Heart left ventricle (tissue), 16 donors: ENCODE measurements around the gene USP17L11. TPM values are rescaled to one million over a fixed set of nuclear protein-coding genes. Genes with fewer than 3 reads are reported as not detected.
"Not testable (repeated sequence)": the region's sequence is repeated elsewhere in the genome, so short reads cannot be mapped to it uniquely, and the experiment has no call there.

ENCODE experiments used
- ATAC-seq, 4 donors: fragments of 200-7000 bp; cut with Tn5 transposase; one replicate each; pipeline ENCODE4 v1.9.1; 2020 to 2022; ENCODE audit warnings: moderate library complexity in 4 of 4, mild to moderate bottlenecking in 3 of 4, moderate number of reproducible peaks in 1 of 4
- DNase-seq, 5 donors: peaks; one replicate each; pipeline ENCODE4 v3.0.0-alpha.2; 2020
- H3K27ac ChIP-seq, 12 donors: fragments of 200-600 bp; sonication (generic) in 4 of 12; one replicate each; pipeline versions ENCODE4 v1.5.0 to v1.8.0; 2016 to 2022; ENCODE audit warnings: mild to moderate bottlenecking in 2 of 12
- H3K27me3 ChIP-seq, 9 donors: fragments of 200-600 bp; sonication (generic) in 2 of 9; one replicate each; pipeline versions ENCODE4 v1.5.1 to v1.8.0; 2016 to 2022; ENCODE audit warnings: mild to moderate bottlenecking in 3 of 9
- H3K36me3 ChIP-seq, 9 donors: fragments of 200-600 bp; sonication (generic) in 2 of 9; one replicate each; pipeline versions ENCODE4 v1.5.0 to v1.8.0; 2018 to 2022; ENCODE audit warnings: mild to moderate bottlenecking in 2 of 9
- H3K4me1 ChIP-seq, 12 donors: fragments of 200-600 bp; sonication (generic) in 4 of 12; one replicate each; pipeline versions ENCODE4 v1.5.0 to v1.8.0; 2016 to 2022; ENCODE audit warnings: mild to moderate bottlenecking in 3 of 12
- H3K4me3 ChIP-seq, 12 donors: fragments of 200-600 bp; sonication (generic) in 4 of 12; one replicate each; pipeline versions ENCODE4 v1.5.0 to v1.8.0; 2017 to 2022; ENCODE audit warnings: mild to moderate bottlenecking in 9 of 12, moderate library complexity in 4 of 12
- H3K9me3 ChIP-seq, 12 donors: fragments of 200-600 bp; sonication (generic) in 4 of 12; one replicate each; pipeline versions ENCODE4 v1.5.0 to v1.8.0; 2016 to 2022; ENCODE audit warnings: mild to moderate bottlenecking in 1 of 12
- WGBS, 4 donors: extraction: QIAGEN DNeasy Blood & Tissue Kit in 2 of 4; methylation state at CpG; one replicate each; pipeline versions ENCODE4 v1.1.5 to v1.1.7; 2013 to 2018; 5-methylcytosine and 5-hydroxymethylcytosine counted together
- intact Hi-C, 10 donors: fragments of 100-400 bp; cut with DNase I; formaldehyde crosslinking; loops; one replicate each; pipeline versions ENCODE4 v1.11.1 to v1.14.2; 2022
- polyA plus RNA-seq, 2 donors: library from polyadenylated mRNA; stranded (reverse); fragments of 200-250 nt; gene quantifications; one replicate each; pipeline ENCODE4 v1.2.3, GENCODE V29; 2013
- total RNA-seq, 9 donors: library from RNA; depleted of rRNA in 2 of 9; stranded (reverse); fragments of >200 nt in 2 of 9; fragmentation: NEBNext Ultra II Directional in 3 of 9; extraction: Animal tissue kit (Norgen Biotek cat#: 25700) in 3 of 9; gene quantifications; one replicate each; pipeline versions ENCODE4 v1.1.0 to v1.2.4, GENCODE V29; 2016 to 2023
- donor health status: ischemic (EF 13 %, LVEDD 7.1; RV severe dilation, severe dysfunction).
- donor health status: healthy with polysubstance abuse.
- donor health status: DM: no; HTN: yes; CAD: no.
- donor health status: DM: no; HTN: no; CAD: no.
- donor health status: ischemic (EF 25% LVEDD 6.9; RV normal size, moderate dysfunction).
- donor health status: ischemic (EF 25% LVEDD 5.7; RV mildly dilated, moderate dysfunction).
- donor health status: healthy.
- donor health status: DM: yes; HTN: yes; CAD: no.
- donor health status: ischemic (EF 35%, LVEDD 5.7; RV mildly dilated, moderate dysfunction).
- donor health status: nonischemic (EF 11% LVEDD 7.7; RV severe dilation, severe dysfunction).
- donor health status: DM: yes; HTN: yes; CAD: no.
- donor health status: PGD.
- donor health status: ischemic (EF 29% LVEDD 5.4; RV normal size, mild dysfunction).
- donor health status: nonischemic (EF 23%, LVEDD 6.1; RV moderate dilation, normal function).

The USP17L11 gene
- total and polyA plus RNA-seq, 11 donors = not detected

GRCh38 chr4:9243579-9243978 lies 28.4 kb downstream of the USP17L11 start, which contains the start of gene USP17L17:
Gene USP17L17, plus strand, starts transcription at chr4:9243879. Its CDS starts 0 bp downstream, at chr4:9243879.
- H3K27ac ChIP-seq, H3K4me3 ChIP-seq, ATAC-seq, H3K9me3 ChIP-seq, H3K36me3 ChIP-seq, H3K27me3 ChIP-seq, intact Hi-C loops, DNase-seq, H3K4me1 ChIP-seq: not testable (repeated sequence)
- WGBS, 4 donors = 79 to 91% (median 88%) methylated on average over 5 to 10 of the region's 14 CpGs

- H3K4me3 ChIP-seq, H3K4me1 ChIP-seq, H3K9me3 ChIP-seq, H3K36me3 ChIP-seq, H3K27ac ChIP-seq, ATAC-seq, H3K27me3 ChIP-seq, intact Hi-C loops: not testable (repeated sequence)
- DNase-seq = peak in 1 of 5 donors; percentile 5
- WGBS, 4 donors = 80 to 92% (median 90%) methylated on average over 10 to 20 of the region's 26 CpGs
Measured at GRCh38 chr4:9247953-9248680, 32.9 kb downstream of the USP17L11 start, which contains the start of gene USP17L18. Gene USP17L18, plus strand, starts transcription at chr4:9248630. Its CDS starts 0 bp downstream, at chr4:9248630.

- H3K4me1 ChIP-seq, H3K27ac ChIP-seq, H3K27me3 ChIP-seq, H3K4me3 ChIP-seq, H3K36me3 ChIP-seq, DNase-seq, intact Hi-C loops, ATAC-seq, H3K9me3 ChIP-seq: not testable (repeated sequence)
- no CpG with 5 or more reads among the region's 13 CpGs for WGBS, 4 donors
Measured at GRCh38 chr4:9253078-9253477, 37.9 kb downstream of the USP17L11 start, which contains the start of gene USP17L19. Gene USP17L19, plus strand, starts transcription at chr4:9253378. Its CDS starts 0 bp downstream, at chr4:9253378.

GRCh38 chr4:9257824-9258223 lies 42.6 kb downstream of the USP17L11 start, which contains the start of gene USP17L20:
Gene USP17L20, plus strand, starts transcription at chr4:9258124. Its CDS starts 0 bp downstream, at chr4:9258124.
- H3K27ac ChIP-seq, H3K36me3 ChIP-seq, intact Hi-C loops, ATAC-seq, H3K27me3 ChIP-seq, H3K4me1 ChIP-seq, H3K9me3 ChIP-seq, H3K4me3 ChIP-seq, DNase-seq: not testable (repeated sequence)
- WGBS, 4 donors = no CpG with 5 or more reads among the region's 15 CpGs

- H3K36me3 ChIP-seq, H3K9me3 ChIP-seq, H3K27me3 ChIP-seq, H3K27ac ChIP-seq, H3K4me1 ChIP-seq, intact Hi-C loops, H3K4me3 ChIP-seq, DNase-seq, ATAC-seq: not testable (repeated sequence)
- no CpG with 5 or more reads among the region's 13 CpGs for WGBS, 4 donors
Measured at GRCh38 chr4:9262572-9262971, 47.4 kb downstream of the USP17L11 start, which contains the start of gene USP17L21. Gene USP17L21, plus strand, starts transcription at chr4:9262872. Its CDS starts 0 bp downstream, at chr4:9262872.

Other genes with a start within 250 kb of the USP17L11 start
- not detected for gene FAM90A26, start 45.0 kb upstream of the USP17L11 start, total RNA-seq
- not detected for gene FAM90A26, start 45.0 kb upstream of the USP17L11 start, polyA plus RNA-seq
- gene USP17L10, start 4.7 kb upstream of the USP17L11 start, total RNA-seq = not detected
- not detected for gene USP17L10, start 4.7 kb upstream of the USP17L11 start, polyA plus RNA-seq
- gene USP17L12, start 4.7 kb downstream of the USP17L11 start, total RNA-seq = not detected
- not detected for gene USP17L12, start 4.7 kb downstream of the USP17L11 start, polyA plus RNA-seq
- not detected for gene USP17L13, start 9.5 kb downstream of the USP17L11 start, total RNA-seq
- not detected for gene USP17L13, start 9.5 kb downstream of the USP17L11 start, polyA plus RNA-seq
- gene USP17L15, start 19.0 kb downstream of the USP17L11 start, total RNA-seq = not detected
- not detected for gene USP17L15, start 19.0 kb downstream of the USP17L11 start, polyA plus RNA-seq
- not detected for gene USP17L17, start 28.5 kb downstream of the USP17L11 start, total RNA-seq
- not detected for gene USP17L17, start 28.5 kb downstream of the USP17L11 start, polyA plus RNA-seq
- gene USP17L18, start 33.2 kb downstream of the USP17L11 start, total RNA-seq = not detected
- not detected for gene USP17L18, start 33.2 kb downstream of the USP17L11 start, polyA plus RNA-seq
- gene USP17L19, start 38.0 kb downstream of the USP17L11 start, total RNA-seq = not detected
- not detected for gene USP17L19, start 38.0 kb downstream of the USP17L11 start, polyA plus RNA-seq
- not detected for gene USP17L20, start 42.7 kb downstream of the USP17L11 start, total RNA-seq
- gene USP17L20, start 42.7 kb downstream of the USP17L11 start, polyA plus RNA-seq = not detected
- not detected for gene USP17L21, start 47.5 kb downstream of the USP17L11 start, total RNA-seq
- not detected for gene USP17L21, start 47.5 kb downstream of the USP17L11 start, polyA plus RNA-seq
- gene USP17L22, start 52.2 kb downstream of the USP17L11 start, total RNA-seq = not detected
- not detected for gene USP17L22, start 52.2 kb downstream of the USP17L11 start, polyA plus RNA-seq
- not detected for gene USP17L24, start 109.8 kb downstream of the USP17L11 start, total RNA-seq
- gene USP17L24, start 109.8 kb downstream of the USP17L11 start, polyA plus RNA-seq = not detected
- not detected for gene USP17L25, start 114.5 kb downstream of the USP17L11 start, total RNA-seq
- gene USP17L25, start 114.5 kb downstream of the USP17L11 start, polyA plus RNA-seq = not detected
- not detected for gene USP17L26, start 119.3 kb downstream of the USP17L11 start, total RNA-seq
- not detected for gene USP17L26, start 119.3 kb downstream of the USP17L11 start, polyA plus RNA-seq
- not detected for gene USP17L5, start 124.0 kb downstream of the USP17L11 start, total RNA-seq
- gene USP17L5, start 124.0 kb downstream of the USP17L11 start, polyA plus RNA-seq = not detected
- not detected for gene USP17L27, start 128.7 kb downstream of the USP17L11 start, total RNA-seq
- not detected for gene USP17L27, start 128.7 kb downstream of the USP17L11 start, polyA plus RNA-seq
- gene USP17L28, start 133.5 kb downstream of the USP17L11 start, total RNA-seq = not detected
- not detected for gene USP17L28, start 133.5 kb downstream of the USP17L11 start, polyA plus RNA-seq
- gene USP17L29, start 138.2 kb downstream of the USP17L11 start, total RNA-seq = not detected
- gene USP17L29, start 138.2 kb downstream of the USP17L11 start, polyA plus RNA-seq = not detected
- gene USP17L30, start 147.7 kb downstream of the USP17L11 start, total RNA-seq = not detected
- not detected for gene USP17L30, start 147.7 kb downstream of the USP17L11 start, polyA plus RNA-seq
- gene DEFB131A, start 229.0 kb downstream of the USP17L11 start, total RNA-seq = not detected
- gene DEFB131A, start 229.0 kb downstream of the USP17L11 start, polyA plus RNA-seq = not detected